Smooth muscle cell (in vitro differentiated cells): ENCODE measurements around the gene PDPR. TPM values are rescaled to one million over a fixed set of nuclear protein-coding genes. Genes with fewer than 3 reads are reported as not detected.
"Not testable (repeated sequence)": the region's sequence is repeated elsewhere in the genome, so short reads cannot be mapped to it uniquely, and the experiment has no call there.

Experiments
- DNase-seq: peaks from one replicate; lab custom pipeline; 2025; ENCODE audit not compliant: unreplicated experiment; lab: John Stamatoyannopoulos, UW
- H2AFZ ChIP-seq: fragments of 200-600 bp; sonication (generic); 2 replicates; pipeline ENCODE4 v1.6.0; 2016; ENCODE audit warnings: antibody characterized with exemption, low read depth, mild to moderate bottlenecking
- H3F3A ChIP-seq: fragments of 200-600 bp; sonication (generic); 2 replicates; pipeline ENCODE4 v1.6.0; 2017; ENCODE audit warnings: antibody characterized with exemption, low read depth
- H3K27ac ChIP-seq: fragments of 200-600 bp; sonication (generic); 2 replicates; pipeline ENCODE4 v1.5.1; 2016; ENCODE audit warnings: low read depth, mild to moderate bottlenecking
- H3K27me3 ChIP-seq: fragments of 200-600 bp; sonication (generic); 2 replicates; pipeline ENCODE4 v1.6.1; 2016; ENCODE audit warnings: low read depth, mild to moderate bottlenecking
- H3K36me3 ChIP-seq: fragments of 200-600 bp; sonication (generic); 2 replicates; pipeline ENCODE4 v1.5.1; 2016; ENCODE audit warnings: low read depth
- H3K4me1 ChIP-seq: fragments of 200-600 bp; sonication (generic); 2 replicates; pipeline ENCODE4 v1.5.1; 2016; ENCODE audit warnings: low read depth
- H3K4me2 ChIP-seq: fragments of 200-600 bp; sonication (generic); 2 replicates; pipeline ENCODE4 v1.6.0; 2016; ENCODE audit warnings: mild to moderate bottlenecking
- H3K4me3 ChIP-seq: fragments of 200-600 bp; sonication (generic); 2 replicates; pipeline ENCODE4 v1.5.1; 2016; ENCODE audit warnings: mild to moderate bottlenecking
- H3K79me2 ChIP-seq: fragments of 200-600 bp; sonication (generic); 2 replicates; pipeline ENCODE4 v1.6.0; 2016; ENCODE audit warnings: low read depth, mild to moderate bottlenecking
- H3K9ac ChIP-seq: fragments of 200-600 bp; sonication (generic); 2 replicates; pipeline ENCODE4 v1.6.0; 2016; ENCODE audit warnings: low read depth
- H3K9me3 ChIP-seq: fragments of 200-600 bp; sonication (generic); replicated peaks from 2 replicates; pipeline ENCODE4 v1.5.1; 2016; ENCODE audit warnings: low read depth
- H4K20me1 ChIP-seq: fragments of 200-600 bp; sonication (generic); 2 replicates; pipeline ENCODE4 v1.6.0; 2016; ENCODE audit warnings: low read depth
- WGBS: methylation state at CpG from one replicate; pipeline ENCODE4 v1.1.7; 2016; ENCODE audit warnings: low lambda C conversion rate; 5-methylcytosine and 5-hydroxymethylcytosine counted together
- polyA plus RNA-seq: library from polyadenylated mRNA; unstranded; fragments of >200 nt; fragmentation: Nextera tagmentation; extraction: Ambion mirVana; gene quantifications from 2 replicates; pipeline ENCODE4 v1.2.1, GENCODE V29; 2016
- total RNA-seq: library from RNA; depleted of rRNA; stranded (reverse); fragments of >200 nt; gene quantifications from 2 replicates; pipeline ENCODE4 v1.2.3, GENCODE V29; 2014

PDPR gene
- total and polyA plus RNA-seq, 2 experiments from 2014 or later = 5.7 to 11.2 TPM

- not testable (repeated sequence) for H3K27me3 ChIP-seq, H3K4me1 ChIP-seq, H3K9ac ChIP-seq, H3K4me3 ChIP-seq, H3K79me2 ChIP-seq, H3K4me2 ChIP-seq, H3K27ac ChIP-seq, H4K20me1 ChIP-seq, H3K9me3 ChIP-seq, H2AFZ ChIP-seq, H3K36me3 ChIP-seq, H3F3A ChIP-seq, DNase-seq
- WGBS = 97% methylated on average over 3 of the region's 3 CpGs
Observed at GRCh38 chr16:70118776-70119175, 4.6 kb downstream of the PDPR start.

DNA sequence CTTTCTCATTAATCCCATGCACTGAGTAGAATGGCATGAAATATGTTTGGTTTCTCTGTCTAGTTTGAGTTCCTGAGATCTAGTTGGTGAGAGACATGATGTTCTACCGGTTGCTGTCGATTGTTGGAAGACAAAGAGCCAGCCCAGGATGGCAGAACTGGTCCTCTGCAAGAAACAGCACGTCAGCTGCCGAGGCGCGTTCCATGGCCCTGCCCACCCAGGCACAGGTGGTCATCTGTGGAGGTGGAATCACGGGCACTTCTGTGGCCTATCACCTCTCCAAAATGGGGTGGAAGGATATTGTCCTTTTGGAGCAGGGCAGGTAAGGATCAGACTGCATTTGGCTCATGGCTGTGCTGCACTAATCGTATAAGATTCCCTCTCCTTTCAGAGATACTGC, 6.3 kb downstream of the PDPR start:
- H3K27ac ChIP-seq, H3F3A ChIP-seq, H3K27me3 ChIP-seq, H3K79me2 ChIP-seq, H3K4me2 ChIP-seq, H3K9me3 ChIP-seq, H3K36me3 ChIP-seq, H3K4me3 ChIP-seq, H3K9ac ChIP-seq, H4K20me1 ChIP-seq, DNase-seq, H2AFZ ChIP-seq, H3K4me1 ChIP-seq: not testable (repeated sequence)
- 98% methylated on average over 8 of the region's 8 CpGs for WGBS

DNA sequence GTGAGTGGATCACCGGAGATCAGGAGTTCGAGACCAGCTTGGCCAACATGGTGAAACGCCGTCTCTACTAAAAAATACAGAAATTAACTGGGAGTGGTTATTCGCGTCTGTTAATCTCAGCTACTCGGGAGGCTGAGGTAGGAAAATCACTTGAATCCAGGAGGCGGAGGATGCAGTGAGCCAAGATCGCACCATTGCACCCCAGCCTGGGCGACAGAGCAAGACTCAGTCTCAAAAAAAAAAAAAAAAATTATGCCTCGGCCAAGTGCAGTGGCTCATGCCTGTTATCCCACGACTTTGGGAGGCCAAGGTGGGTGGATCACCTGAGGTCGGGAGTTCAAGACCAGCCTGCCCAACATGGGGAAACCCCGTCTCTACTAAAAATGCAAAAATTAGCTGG, 9.7 kb downstream of the PDPR start:
- not testable (repeated sequence) for DNase-seq, H3K9ac ChIP-seq, H3K9me3 ChIP-seq, H3K27me3 ChIP-seq, H3K27ac ChIP-seq, H3F3A ChIP-seq, H2AFZ ChIP-seq, H3K4me1 ChIP-seq, H3K4me2 ChIP-seq, H3K4me3 ChIP-seq, H3K79me2 ChIP-seq, H4K20me1 ChIP-seq, H3K36me3 ChIP-seq
- 94% methylated on average over 14 of the region's 14 CpGs for WGBS

DNA sequence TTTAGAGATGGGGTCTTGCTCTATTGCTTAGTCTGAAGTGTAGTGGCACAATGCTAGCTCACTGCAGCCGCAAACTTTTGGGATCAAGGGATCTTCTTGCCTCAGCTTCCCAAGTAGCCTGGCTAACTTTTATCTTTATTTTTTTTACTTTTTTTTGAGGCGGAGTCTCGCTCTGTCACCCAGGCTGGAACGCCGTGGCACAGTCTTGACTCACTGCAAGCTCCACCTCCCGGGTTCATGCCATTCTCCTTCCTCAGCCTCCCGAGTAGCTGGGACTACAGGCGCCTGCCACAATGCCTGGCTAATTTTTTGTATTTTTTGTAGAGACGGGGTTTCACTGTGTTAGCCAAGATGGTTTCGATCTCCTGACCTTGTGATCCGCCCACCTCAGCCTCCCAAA, 12.1 kb downstream of the PDPR start:
- not testable (repeated sequence) for H3K4me1 ChIP-seq, H3K27ac ChIP-seq, H3K9ac ChIP-seq, H3K36me3 ChIP-seq, DNase-seq, H2AFZ ChIP-seq, H3K27me3 ChIP-seq, H3K79me2 ChIP-seq, H3K4me3 ChIP-seq, H3K9me3 ChIP-seq, H4K20me1 ChIP-seq, H3F3A ChIP-seq, H3K4me2 ChIP-seq
- WGBS = 96% methylated on average over 11 of the region's 11 CpGs

- H3K9ac ChIP-seq = not testable (repeated sequence)
Observed at GRCh38 chr16:70127706-70128105, 13.6 kb downstream of the PDPR start.

DNA sequence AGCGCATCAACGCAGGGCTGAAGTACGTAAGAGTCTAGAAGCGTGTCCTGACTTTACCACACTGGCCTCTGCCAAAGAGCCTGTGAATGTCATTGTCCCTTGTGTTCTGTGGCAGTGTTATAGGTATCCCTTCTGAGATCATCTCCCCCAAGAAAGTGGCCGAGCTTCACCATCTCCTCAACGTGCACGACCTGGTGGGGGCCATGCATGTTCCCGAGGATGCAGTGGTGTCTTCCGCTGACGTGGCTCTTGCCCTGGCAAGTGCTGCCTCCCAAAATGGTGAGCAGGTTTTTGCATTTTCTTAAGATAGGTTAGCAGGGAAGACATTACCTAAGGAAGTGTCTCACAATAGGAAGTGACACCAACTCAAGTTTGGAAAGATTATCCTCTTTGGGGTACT, 14.7 kb downstream of the PDPR start:
- H3K36me3 ChIP-seq = peaks cover 13% of the 10 kb centered on the region
- not testable (repeated sequence) for H4K20me1 ChIP-seq, DNase-seq, H3K9ac ChIP-seq, H3K4me3 ChIP-seq, H3K4me1 ChIP-seq, H3K27ac ChIP-seq, H3K4me2 ChIP-seq, H3F3A ChIP-seq, H3K79me2 ChIP-seq, H3K27me3 ChIP-seq, H3K9me3 ChIP-seq, H2AFZ ChIP-seq
- WGBS = 96% methylated on average over 9 of the region's 10 CpGs

More at GRCh38 chr16:70127706-70128105, 13.6 kb downstream of the PDPR start:
- H3K4me1 ChIP-seq, H3K79me2 ChIP-seq, H3K27ac ChIP-seq, H4K20me1 ChIP-seq, H3K9me3 ChIP-seq, DNase-seq, H3K36me3 ChIP-seq, H3F3A ChIP-seq, H3K4me3 ChIP-seq, H3K4me2 ChIP-seq, H3K27me3 ChIP-seq, H2AFZ ChIP-seq: not testable (repeated sequence)
- 98% methylated on average over 5 of the region's 5 CpGs for WGBS

GRCh38 chr16:70135796-70136195, 21.7 kb downstream of the PDPR start:
- H2AFZ ChIP-seq, H3K4me1 ChIP-seq, H3K9me3 ChIP-seq, H3K27me3 ChIP-seq, H3F3A ChIP-seq, H3K4me3 ChIP-seq, H3K79me2 ChIP-seq, DNase-seq, H3K9ac ChIP-seq, H3K27ac ChIP-seq, H3K4me2 ChIP-seq, H4K20me1 ChIP-seq: not testable (repeated sequence)
- WGBS = 98% methylated on average over 8 of the region's 8 CpGs
- peaks cover 10% of the 10 kb centered on the region for H3K36me3 ChIP-seq

- not testable (repeated sequence) for H3K9ac ChIP-seq, H2AFZ ChIP-seq, H3K4me2 ChIP-seq, H4K20me1 ChIP-seq, H3K4me1 ChIP-seq, H3K9me3 ChIP-seq, H3K27ac ChIP-seq, H3F3A ChIP-seq, H3K4me3 ChIP-seq, H3K79me2 ChIP-seq, DNase-seq, H3K27me3 ChIP-seq
- peaks cover 10% of the 10 kb centered on the region for H3K36me3 ChIP-seq
- WGBS = 96% methylated on average over 2 of the region's 2 CpGs
Observed at GRCh38 chr16:70136595-70136994, 22.5 kb downstream of the PDPR start.

- H3K79me2 ChIP-seq, H3F3A ChIP-seq, H4K20me1 ChIP-seq, H3K4me1 ChIP-seq, H3K27me3 ChIP-seq, H2AFZ ChIP-seq, H3K27ac ChIP-seq, H3K9me3 ChIP-seq, H3K4me3 ChIP-seq, H3K4me2 ChIP-seq, H3K9ac ChIP-seq, DNase-seq: not testable (repeated sequence)
- 95% methylated on average over 10 of the region's 10 CpGs for WGBS
- peaks cover 11% of the 10 kb centered on the region for H3K36me3 ChIP-seq
Observed at GRCh38 chr16:70142739-70143138, 28.6 kb downstream of the PDPR start.
